HG02938 (cell line): ENCODE results near the gene GRIK1.

Experiments
- ATAC-seq: cut with Tn5 transposase; IDR thresholded peaks from one replicate; pipeline ENCODE4 v1.9.1; 2021; ENCODE audit warnings: mild to moderate bottlenecking, moderate library complexity; ENCODE audit not compliant: unreplicated experiment

Gene GRIK1

GRCh38 chr21:29648710-29649240, 291.0 kb downstream of the GRIK1 start:
- no peak for ATAC-seq

DNA sequence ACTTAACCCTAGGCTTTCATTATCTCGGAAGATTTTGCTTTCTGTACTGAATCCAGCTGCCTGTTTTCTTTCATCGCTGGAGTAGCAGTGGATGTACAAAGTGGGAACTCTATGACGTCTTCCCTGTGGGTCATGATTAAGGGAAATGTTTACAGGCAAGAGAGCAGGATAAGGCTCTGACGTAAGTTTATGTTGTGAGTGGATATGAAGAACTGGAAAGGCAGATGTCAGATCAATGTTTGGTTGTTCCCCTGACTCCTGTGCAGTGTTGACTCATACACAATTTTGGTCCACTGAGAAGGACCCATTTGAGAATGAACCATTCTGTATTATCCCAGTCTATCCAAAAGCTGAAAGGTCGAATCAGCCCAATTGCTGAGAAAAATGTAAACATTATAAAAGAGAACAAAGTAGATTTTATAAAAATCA, 292.4 kb downstream of the GRIK1 start:
- ATAC-seq = no peak

GRCh38 chr21:29645666-29646553, 293.9 kb downstream of the GRIK1 start:
- ATAC-seq = no peak

DNA sequence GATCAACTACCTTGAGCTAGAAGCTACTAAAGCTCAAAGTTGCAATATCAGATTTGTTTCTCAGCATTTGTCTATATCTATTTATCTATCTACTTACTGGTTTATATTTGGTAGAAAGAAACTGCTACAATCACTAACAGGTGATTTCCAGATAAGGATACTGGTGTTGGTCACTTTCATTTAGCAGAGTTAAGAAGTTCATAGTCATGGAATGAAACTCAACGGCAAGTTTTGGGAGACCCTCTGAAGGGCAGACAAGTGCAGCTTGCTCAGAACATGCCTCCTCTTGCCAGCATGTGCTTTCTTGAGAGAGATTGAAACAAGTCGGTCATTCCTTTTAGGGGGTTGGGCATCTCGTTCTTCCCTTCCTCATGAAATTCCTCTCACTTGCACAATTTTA, 296.5 kb downstream of the GRIK1 start:
- no peak for ATAC-seq

GRCh38 chr21:29642551-29643245, 297.1 kb downstream of the GRIK1 start:
- ATAC-seq = no peak

DNA sequence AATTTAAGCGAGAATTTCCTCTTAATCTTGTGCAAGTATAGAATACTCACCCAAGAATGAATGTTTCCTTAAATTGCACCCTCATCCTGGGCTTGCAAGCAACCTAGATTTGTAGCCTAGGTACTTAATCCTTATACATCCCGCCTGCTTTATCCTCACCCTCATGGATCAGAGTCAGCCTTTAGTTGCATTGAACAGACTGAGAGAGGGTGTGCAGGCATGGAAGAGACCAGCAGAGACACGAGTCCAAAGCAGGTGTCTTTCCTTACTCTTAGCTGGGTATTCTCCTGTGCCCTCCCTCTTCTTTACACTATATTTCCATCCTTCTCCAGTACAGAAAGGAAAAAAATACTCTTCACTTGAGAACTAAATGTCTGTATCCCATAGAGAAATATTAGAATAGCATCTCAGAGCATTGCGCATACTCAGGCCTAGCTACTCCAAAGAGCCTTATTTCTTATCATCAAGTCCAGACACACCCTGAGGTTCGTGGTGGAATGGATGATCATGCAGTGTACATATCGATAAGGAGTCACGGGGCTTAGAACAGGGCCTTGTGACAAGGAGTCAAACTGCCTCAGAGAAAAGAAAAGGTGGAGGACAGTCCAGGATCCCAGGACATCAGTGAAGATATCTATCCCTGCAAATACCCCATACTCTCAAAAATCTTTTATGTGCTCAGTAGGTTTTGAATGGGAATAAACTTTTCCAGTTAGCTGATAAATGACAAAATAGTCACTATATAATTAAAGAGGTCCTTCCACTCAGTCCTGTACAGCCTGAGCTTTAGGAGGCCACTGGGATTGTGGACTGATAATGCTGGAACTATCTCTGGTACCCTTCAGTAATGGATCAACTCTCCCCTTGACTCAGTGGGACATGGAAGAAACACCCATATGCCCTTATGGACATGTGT, 297.9 kb downstream of the GRIK1 start:
- ATAC-seq = no peak

DNA sequence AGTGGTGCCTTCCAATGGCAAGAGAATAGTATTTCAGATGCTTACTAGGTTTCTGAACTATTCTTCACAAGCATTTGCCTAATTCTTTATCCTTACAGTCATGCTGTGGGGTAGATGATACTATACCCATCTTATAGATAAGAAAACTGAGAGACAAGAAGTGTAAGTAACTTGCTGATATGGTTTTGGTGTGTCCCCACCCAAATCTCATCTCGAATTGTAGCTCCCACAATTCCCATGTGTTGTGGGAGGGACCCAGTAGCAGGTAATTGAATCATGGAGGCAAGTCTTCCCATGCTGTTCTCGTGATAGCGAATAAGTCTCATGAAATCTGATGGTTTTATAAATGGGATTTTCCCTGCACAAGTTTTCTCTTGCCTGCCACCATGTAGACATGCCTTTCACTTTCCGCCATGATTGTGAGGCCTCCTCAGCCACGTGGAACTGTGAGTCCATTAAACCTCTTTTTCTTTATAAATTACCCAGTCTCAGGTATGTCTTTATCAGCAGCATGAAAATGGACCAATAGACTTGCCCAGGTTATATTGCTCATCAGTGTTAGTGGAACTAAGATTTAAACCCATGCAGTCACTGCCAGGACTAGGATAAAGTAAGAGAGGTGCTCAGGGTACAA, 298.7 kb downstream of the GRIK1 start:
- ATAC-seq = no peak

GRCh38 chr21:29640080-29640508, 299.7 kb downstream of the GRIK1 start:
- ATAC-seq = peak; percentile 54

DNA sequence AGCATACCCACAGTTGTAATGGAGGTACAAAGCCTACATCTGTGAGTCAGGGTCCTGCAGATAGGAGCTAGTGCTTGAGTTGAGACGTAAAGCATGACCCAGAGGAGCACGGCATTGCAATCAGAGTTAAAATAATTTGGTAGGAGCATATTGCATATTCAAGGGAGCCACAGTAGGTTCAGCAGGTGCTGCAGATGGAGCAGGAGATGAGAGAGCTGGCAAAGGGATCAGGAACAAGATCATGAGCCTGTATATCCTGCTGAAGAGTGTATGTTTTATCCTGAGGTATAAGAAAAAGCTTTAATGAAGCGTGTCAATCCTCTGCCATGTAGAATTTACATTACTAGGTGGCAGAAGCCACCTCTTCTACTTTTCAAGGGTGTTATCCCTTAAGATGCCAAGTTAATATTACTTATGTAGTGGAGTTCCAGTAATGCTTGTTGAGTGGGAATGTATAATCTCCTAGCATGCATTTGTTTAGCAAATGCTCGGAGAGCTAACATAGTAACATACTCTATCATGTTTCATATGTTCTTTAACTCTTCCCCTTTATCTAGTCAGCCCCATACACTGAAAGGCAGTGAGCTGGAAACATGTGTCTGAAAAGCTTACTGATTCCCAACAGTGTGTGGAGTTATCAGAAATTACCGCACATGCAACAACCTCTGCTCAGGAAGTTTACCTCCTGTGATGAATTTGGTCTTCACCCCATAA, 300.3 kb downstream of the GRIK1 start:
- ATAC-seq = peak; percentile 46

DNA sequence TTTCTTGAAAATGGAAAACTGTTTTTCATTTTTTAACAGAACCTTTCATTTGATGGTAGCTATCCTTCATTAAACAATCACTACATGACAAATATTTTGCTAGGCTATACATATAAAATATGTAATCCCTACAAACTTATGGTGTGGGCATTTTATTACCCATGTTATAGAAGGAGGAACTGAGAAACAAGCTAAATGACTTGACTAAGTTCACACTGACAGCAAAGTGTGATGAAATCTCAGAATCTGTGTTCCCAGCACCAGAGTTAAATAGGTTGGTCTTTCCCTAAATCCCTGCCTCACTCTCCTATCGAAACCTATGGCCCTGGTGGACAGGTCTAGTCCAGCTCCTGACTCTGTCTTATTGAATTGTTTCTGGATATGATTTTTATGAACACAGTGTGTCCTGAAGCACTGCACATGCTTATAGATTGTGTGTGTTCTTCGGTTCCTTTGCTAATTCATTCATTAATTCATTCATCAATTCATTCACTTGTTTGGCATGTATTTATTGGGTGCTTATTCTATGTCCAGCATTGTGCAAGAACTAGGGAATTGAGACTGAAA, 301.0 kb downstream of the GRIK1 start:
- ATAC-seq = peak; percentile 67

DNA sequence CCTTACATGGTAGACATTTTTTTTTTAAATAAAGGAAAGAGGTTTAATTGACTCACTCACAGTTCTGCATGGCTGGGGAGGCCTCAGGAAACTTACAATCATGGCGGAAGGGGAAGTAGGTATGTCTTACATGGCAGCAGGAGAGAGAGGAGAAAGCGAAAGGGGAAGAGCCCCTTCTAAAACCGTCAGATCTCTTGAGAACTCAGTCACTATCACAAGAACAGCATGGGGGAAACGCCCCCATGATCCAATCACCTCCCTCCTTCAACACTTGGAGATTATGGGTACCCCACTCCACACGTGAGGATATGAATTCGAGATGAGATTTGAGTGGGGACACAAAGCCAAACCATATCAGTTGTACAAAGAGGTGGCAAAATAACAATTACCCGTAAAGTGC, 301.7 kb downstream of the GRIK1 start:
- no peak for ATAC-seq

GRCh38 chr21:29637553-29637952, 302.2 kb downstream of the GRIK1 start:
- ATAC-seq = no peak

DNA sequence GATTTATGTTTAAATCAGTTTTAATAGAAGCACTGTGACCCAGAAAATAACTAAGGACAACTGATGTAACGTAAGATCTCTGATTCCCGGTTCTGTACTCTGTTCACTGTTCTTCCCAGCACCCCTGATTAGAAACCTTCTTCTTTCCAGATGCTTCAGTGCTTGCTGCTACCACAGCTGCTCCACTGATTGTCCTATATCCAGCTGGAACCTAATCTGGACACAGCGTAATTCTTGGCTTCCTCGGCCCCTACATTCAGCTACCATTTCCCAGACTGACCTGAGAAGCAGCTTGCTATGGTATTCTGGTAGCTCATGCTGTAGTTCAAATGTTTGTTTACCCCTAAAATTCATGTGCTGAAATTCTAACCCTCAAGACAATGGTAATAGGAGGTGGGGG, 302.7 kb downstream of the GRIK1 start:
- no peak for ATAC-seq

DNA sequence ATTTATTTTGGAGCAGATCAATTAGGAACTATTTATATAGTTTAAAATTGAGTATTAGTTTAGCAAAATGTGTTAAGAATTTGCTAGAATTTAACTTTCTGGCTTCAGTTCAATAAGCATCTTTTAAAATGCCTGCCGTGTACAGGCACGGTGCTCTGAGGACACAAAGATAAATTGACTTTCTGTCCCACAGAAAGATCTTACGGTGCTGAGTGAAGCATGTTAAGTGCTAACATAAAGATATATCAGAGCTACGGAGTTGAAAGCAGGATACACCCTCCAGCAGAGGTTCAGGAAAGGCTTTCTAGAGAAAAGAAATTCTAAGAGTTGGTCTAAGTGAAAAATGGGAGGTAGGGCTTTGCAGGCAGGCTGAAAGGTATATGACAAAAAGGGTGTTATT, 305.4 kb downstream of the GRIK1 start:
- ATAC-seq = no peak

GRCh38 chr21:29633756-29634155, 306.0 kb downstream of the GRIK1 start:
- ATAC-seq = no peak

GRCh38 chr21:29630441-29630840, 309.4 kb downstream of the GRIK1 start:
- no peak for ATAC-seq

GRCh38 chr21:29627905-29628304, 311.9 kb downstream of the GRIK1 start:
- no peak for ATAC-seq

DNA sequence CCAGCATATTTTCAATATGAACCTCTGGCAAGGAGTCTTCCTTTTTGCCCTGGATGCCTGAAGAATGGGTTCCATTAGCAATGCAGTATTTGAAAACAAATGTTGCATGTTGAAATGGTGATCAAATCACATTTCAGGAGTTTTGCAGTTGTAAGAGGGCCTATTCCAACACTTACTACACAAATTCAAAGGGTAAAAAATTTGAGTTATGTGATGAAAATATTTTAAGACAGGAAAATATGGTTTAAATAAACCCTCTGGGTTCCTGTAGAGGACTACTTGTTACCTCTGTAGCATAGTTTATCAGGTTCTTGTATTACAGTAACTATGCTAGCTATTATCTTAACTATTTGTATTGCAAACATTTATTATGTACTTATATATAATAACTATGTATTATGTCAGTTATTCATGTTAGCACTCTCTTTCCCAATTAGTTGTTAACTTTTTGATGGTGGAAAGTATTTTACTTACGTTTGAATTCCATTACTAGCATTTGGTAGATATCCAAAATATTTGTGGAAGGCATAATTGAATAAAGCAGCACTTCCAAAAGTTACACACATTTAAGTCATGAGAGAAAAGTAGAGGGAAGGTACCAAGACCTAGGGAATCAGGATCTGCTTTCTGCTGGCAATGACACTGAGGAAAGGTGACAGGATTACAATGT, 312.9 kb downstream of the GRIK1 start:
- ATAC-seq = no peak

DNA sequence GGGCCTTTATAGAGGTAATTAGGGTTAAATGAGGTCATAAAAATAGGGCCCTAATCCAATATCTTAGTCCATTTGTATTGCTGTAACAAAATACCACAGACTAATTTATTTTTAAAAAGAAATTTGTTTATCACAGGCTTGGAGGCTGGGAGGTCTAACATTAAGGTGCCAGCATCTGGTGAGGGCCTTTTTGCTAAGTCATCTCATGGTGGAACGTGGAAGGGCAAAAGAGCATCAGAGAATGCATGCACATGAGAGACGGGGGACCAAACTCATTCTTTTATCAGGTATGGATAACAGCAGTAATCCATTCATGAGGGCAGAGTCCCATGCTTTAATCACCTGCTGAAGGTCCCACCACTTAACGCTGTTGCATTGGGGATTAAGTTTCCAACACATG, 313.8 kb downstream of the GRIK1 start:
- ATAC-seq = no peak
